ENCODE data around the gene KDSR. TPM values are rescaled to one million over a fixed set of nuclear protein-coding genes. Genes with fewer than 3 reads are reported as not detected.
A peak's percentile ranks its signal among the peaks of the same experiment; 100 is the strongest.

Gene KDSR
- polyA plus RNA-seq, 3 donors: 9.6 to 38.5 (median 29.9) TPM

DNA sequence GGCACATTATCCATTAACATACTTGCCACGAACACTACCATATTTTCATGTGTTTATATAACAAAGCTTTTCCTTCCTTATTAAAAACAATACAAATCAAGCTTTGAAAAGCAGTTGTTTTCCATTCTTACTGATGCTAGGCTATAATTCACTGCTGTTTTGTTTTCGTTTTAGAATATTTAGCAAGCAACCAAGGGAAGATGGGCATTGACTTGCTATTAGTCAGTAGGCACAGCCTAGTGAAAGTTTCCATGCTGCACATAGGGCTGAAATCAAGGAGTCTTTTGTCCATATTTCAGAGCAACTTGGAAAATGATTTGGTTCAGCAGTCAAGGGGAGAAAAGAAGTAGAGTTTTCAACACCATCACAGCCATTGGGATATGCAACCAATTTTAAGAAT, 78.7 kb downstream of the KDSR start:
- Histone ChIP-seq H3K9me3 (replicated peaks in 1 of 2; ENCODE audit: control insufficient read depth in 1 of 2, insufficient read depth in 1 of 2, low read length in 2 of 2) (no peaks in the 10 kb centered on the region), H3K9ac (ENCODE audit: insufficient read depth, low read length, poor library complexity, severe bottlenecking) (no peak overlapping the region), H2AFZ (ENCODE audit: insufficient read depth, low read depth, low read length, poor library complexity, severe bottlenecking) (no peak overlapping the region), H3K27me3 (ENCODE audit: control insufficient read depth in 2 of 2, insufficient read depth in 2 of 2, low read length in 2 of 2) (no peaks in the 10 kb centered on the region), H3K27ac (ENCODE audit: low read depth in 1 of 2, low read length in 2 of 2) (no peak overlapping the region), H3K4me3 (replicated peaks in 1 of 3; ENCODE audit: low read depth in 2 of 3, low read length in 3 of 3) (no peak overlapping the region), H4K20me1 (ENCODE audit: insufficient read depth, low read length) (no peaks in the 10 kb centered on the region), H3K4me1 (ENCODE audit: control insufficient read depth in 1 of 2, insufficient read depth in 2 of 2, low read length in 2 of 2) (peaks cover 22 to 26% of the 10 kb centered on the region in 2 donors), H3K36me3 (replicated peaks in 1 of 2; ENCODE audit: control insufficient read depth in 1 of 2, insufficient read depth in 2 of 2, low read length in 2 of 2) (no peaks in the 10 kb centered on the region), H3K79me2 (ENCODE audit: insufficient read depth, low read length) (peaks cover 29% of the 10 kb centered on the region), H3K4me2 (replicated peaks; ENCODE audit: extremely low read depth, low read length, poor library complexity, severe bottlenecking) (no peak overlapping the region)
- Mint-ChIP-seq H3K36me3 (peaks cover 5% of the 10 kb centered on the region in 2 donors), H3K9me3 (no peaks in the 10 kb centered on the region), H3K27ac (no peak overlapping the region), H3K27me3 (ENCODE audit: low read depth in 3 of 3) (no peaks in the 10 kb centered on the region), H3K4me3 (no peak overlapping the region), H3K4me1 (peaks cover 19% of the 10 kb centered on the region)
- no CpG with 5 or more reads among the region's 2 CpGs for WGBS (ENCODE audit: insufficient coverage)
- intact Hi-C loops (cut with micrococcal nuclease): no loop called here
- TF ChIP-seq, protein P1, sequence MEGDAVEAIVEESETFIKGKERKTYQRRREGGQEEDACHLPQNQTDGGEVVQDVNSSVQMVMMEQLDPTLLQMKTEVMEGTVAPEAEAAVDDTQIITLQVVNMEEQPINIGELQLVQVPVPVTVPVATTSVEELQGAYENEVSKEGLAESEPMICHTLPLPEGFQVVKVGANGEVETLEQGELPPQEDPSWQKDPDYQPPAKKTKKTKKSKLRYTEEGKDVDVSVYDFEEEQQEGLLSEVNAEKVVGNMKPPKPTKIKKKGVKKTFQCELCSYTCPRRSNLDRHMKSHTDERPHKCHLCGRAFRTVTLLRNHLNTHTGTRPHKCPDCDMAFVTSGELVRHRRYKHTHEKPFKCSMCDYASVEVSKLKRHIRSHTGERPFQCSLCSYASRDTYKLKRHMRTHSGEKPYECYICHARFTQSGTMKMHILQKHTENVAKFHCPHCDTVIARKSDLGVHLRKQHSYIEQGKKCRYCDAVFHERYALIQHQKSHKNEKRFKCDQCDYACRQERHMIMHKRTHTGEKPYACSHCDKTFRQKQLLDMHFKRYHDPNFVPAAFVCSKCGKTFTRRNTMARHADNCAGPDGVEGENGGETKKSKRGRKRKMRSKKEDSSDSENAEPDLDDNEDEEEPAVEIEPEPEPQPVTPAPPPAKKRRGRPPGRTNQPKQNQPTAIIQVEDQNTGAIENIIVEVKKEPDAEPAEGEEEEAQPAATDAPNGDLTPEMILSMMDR (IDR thresholded peaks at IDR 0.05): no peak
- no peak for DNase-seq

DNA sequence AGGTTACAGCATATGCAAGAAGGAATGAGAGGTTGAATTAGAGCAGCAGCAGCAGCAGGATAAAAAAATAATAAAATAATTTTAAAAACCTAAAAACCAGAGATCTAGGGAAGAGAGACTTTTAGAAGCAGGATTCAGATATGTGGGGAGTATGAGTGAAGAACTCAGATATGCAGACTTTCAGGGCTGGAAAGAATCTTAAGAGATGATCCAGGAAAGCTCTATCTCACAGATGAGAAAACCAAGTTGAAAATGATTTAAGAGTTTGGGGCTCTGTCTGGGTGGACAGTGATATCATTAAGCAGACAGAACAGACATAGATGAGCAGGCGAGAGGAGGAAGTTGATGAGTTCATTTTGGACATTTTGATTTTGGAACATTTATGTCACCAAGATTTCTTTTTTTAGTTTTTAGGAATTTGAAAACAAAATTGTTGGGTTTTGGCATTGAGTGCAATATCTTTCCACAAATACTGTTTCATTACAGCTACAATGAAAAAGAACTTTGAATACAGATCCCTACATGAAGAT, 79.2 kb downstream of the KDSR start:
- no peak overlapping the region for H3K4me3 ChIP-seq (replicated peaks in 1 of 3; ENCODE audit: low read depth in 2 of 3, low read length in 3 of 3)
- no peaks in the 10 kb centered on the region for H3K27me3 ChIP-seq (ENCODE audit: control insufficient read depth in 2 of 2, insufficient read depth in 2 of 2, low read length in 2 of 2)
- H3K27ac Mint-ChIP-seq: no peak overlapping the region
- TF ChIP-seq, protein P1 (IDR thresholded peaks at IDR 0.05): no peak
- H3K4me1 Mint-ChIP-seq: peaks cover 13% of the 10 kb centered on the region
- 0% methylated on average over 1 of the region's 1 CpG for WGBS (ENCODE audit: insufficient coverage)
- H3K4me3 Mint-ChIP-seq: no peak overlapping the region
- peak in 2 of 3 donors; percentile 14 to 57 for DNase-seq
- H2AFZ ChIP-seq (ENCODE audit: insufficient read depth, low read depth, low read length, poor library complexity, severe bottlenecking): no peak overlapping the region
- peaks cover 34% of the 10 kb centered on the region for H3K79me2 ChIP-seq (ENCODE audit: insufficient read depth, low read length)
- H3K27ac ChIP-seq (ENCODE audit: low read depth in 1 of 2, low read length in 2 of 2): no peak overlapping the region
- H3K36me3 ChIP-seq (replicated peaks in 1 of 2; ENCODE audit: control insufficient read depth in 1 of 2, insufficient read depth in 2 of 2, low read length in 2 of 2): no peaks in the 10 kb centered on the region
- no peaks in the 10 kb centered on the region for H3K9me3 Mint-ChIP-seq
- no peaks in the 10 kb centered on the region for H3K9me3 ChIP-seq (replicated peaks in 1 of 2; ENCODE audit: control insufficient read depth in 1 of 2, insufficient read depth in 1 of 2, low read length in 2 of 2)
- no peaks in the 10 kb centered on the region for H3K27me3 Mint-ChIP-seq (ENCODE audit: low read depth in 3 of 3)
- no peak overlapping the region for H3K4me2 ChIP-seq (replicated peaks; ENCODE audit: extremely low read depth, low read length, poor library complexity, severe bottlenecking)
- H3K36me3 Mint-ChIP-seq: peaks cover 5% of the 10 kb centered on the region in 2 donors
- H3K9ac ChIP-seq (ENCODE audit: insufficient read depth, low read length, poor library complexity, severe bottlenecking): no peak overlapping the region
- H3K4me1 ChIP-seq (ENCODE audit: control insufficient read depth in 1 of 2, insufficient read depth in 2 of 2, low read length in 2 of 2): peaks cover 17 to 21% of the 10 kb centered on the region in 2 donors
- intact Hi-C loops (cut with micrococcal nuclease): no loop called here
- H4K20me1 ChIP-seq (ENCODE audit: insufficient read depth, low read length): no peaks in the 10 kb centered on the region

All from CD14-positive monocyte (primary cell).